Glutamatergic neuron (in vitro differentiated cells): ENCODE data around the gene HOXB5. TPM values are rescaled to one million over a fixed set of nuclear protein-coding genes. Genes with fewer than 3 reads are reported as not detected.
A peak's percentile ranks its signal among the peaks of the same experiment; 100 is the strongest.

ENCODE experiments used
- DNase-seq: peaks from one replicate; pipeline ENCODE4 v3.0.0; 2022
- H3K27ac Mint-ChIP-seq: one replicate; pipeline ENCODE4 v1.8.0; 2020; ENCODE audit warnings: mild to moderate bottlenecking, mixed read lengths, inconsistent platforms; ENCODE audit not compliant: unreplicated experiment
- H3K27me3 Mint-ChIP-seq: one replicate; pipeline ENCODE4 v1.8.0; 2020; ENCODE audit warnings: mild to moderate bottlenecking, moderate library complexity, mixed read lengths, inconsistent platforms; ENCODE audit not compliant: unreplicated experiment
- H3K36me3 Mint-ChIP-seq: one replicate; pipeline ENCODE4 v1.8.0; 2020; ENCODE audit warnings: mild to moderate bottlenecking, mixed read lengths, inconsistent platforms; ENCODE audit not compliant: unreplicated experiment
- H3K4me1 Mint-ChIP-seq: one replicate; pipeline ENCODE4 v1.8.0; 2020; ENCODE audit warnings: mild to moderate bottlenecking, low read depth, mixed read lengths, inconsistent platforms; ENCODE audit not compliant: unreplicated experiment
- H3K4me3 Mint-ChIP-seq: one replicate; pipeline ENCODE4 v1.8.0; 2020; ENCODE audit warnings: mild to moderate bottlenecking, mixed read lengths, inconsistent platforms; ENCODE audit not compliant: unreplicated experiment
- H3K9me3 Mint-ChIP-seq: one replicate; pipeline ENCODE4 v1.8.0; 2020; ENCODE audit warnings: mild to moderate bottlenecking, moderate library complexity, mixed read lengths, inconsistent platforms; ENCODE audit not compliant: unreplicated experiment
- CTCF ChIP-seq: fragments of 200-600 bp; sonication (generic); IDR thresholded peaks from one replicate; pipeline ENCODE4 v1.5.0; 2021; ENCODE audit not compliant: partially characterized antibody, unreplicated experiment
- long read RNA-seq: library from polyadenylated mRNA; unstranded; transcript quantifications from one replicate; pipeline ENCODE4 v2.0.0, GENCODE V29; 2020; ENCODE audit not compliant: unreplicated experiment
- total RNA-seq: library from RNA; stranded (reverse); fragmentation: NEBNext Ultra II Directional; extraction: Animal tissue kit (Norgen Biotek cat#: 25700); gene quantifications from one replicate; pipeline ENCODE4 v1.2.1, GENCODE V29; 2021; ENCODE audit not compliant: unreplicated experiment

The HOXB5 gene
- not detected for total RNA-seq
- long read RNA-seq, result 0 reads

GRCh38 chr17:48593126-48593829, at the start of gene HOXB5:
TSS of gene HOXB5 (minus strand) at chr17:48593779. CDS start at chr17:48593682, 97 bp downstream.
- Mint-ChIP-seq H3K9me3 (peaks cover 4% of the 10 kb centered on the region), H3K27me3 (peaks cover 50% of the 10 kb centered on the region), H3K27ac (no peak within 1 kb of the TSS), H3K4me1 (peaks cover 2% of the 10 kb centered on the region), H3K36me3 (no peaks in the 10 kb centered on the region), H3K4me3 (peak within 1 kb of the TSS; percentile 11)
- peak; percentile 61 for DNase-seq
- TF ChIP-seq CTCF, result no peak

GRCh38 chr17:48642843-48643696, 49.5 kb upstream of the HOXB5 start:
- H3K9me3 Mint-ChIP-seq, result peaks cover 11% of the 10 kb centered on the region
- no peak overlapping the region for H3K4me3 Mint-ChIP-seq
- H3K4me1 Mint-ChIP-seq, result no peaks in the 10 kb centered on the region
- TF ChIP-seq CTCF, result no peak
- peaks cover 45% of the 10 kb centered on the region for H3K27me3 Mint-ChIP-seq
- no peaks in the 10 kb centered on the region for H3K36me3 Mint-ChIP-seq
- no peak for DNase-seq
- H3K27ac Mint-ChIP-seq, result no peak overlapping the region

GRCh38 chr17:48642059-48642842, 48.7 kb upstream of the HOXB5 start:
- H3K36me3 Mint-ChIP-seq, result no peaks in the 10 kb centered on the region
- no peak overlapping the region for H3K27ac Mint-ChIP-seq
- H3K9me3 Mint-ChIP-seq, result peaks cover 9% of the 10 kb centered on the region
- peak; percentile 38 for DNase-seq
- TF ChIP-seq CTCF, result no peak
- H3K4me3 Mint-ChIP-seq, result no peak overlapping the region
- H3K4me1 Mint-ChIP-seq, result no peaks in the 10 kb centered on the region
- peaks cover 43% of the 10 kb centered on the region for H3K27me3 Mint-ChIP-seq

GRCh38 chr17:48641541-48642058, 48.0 kb upstream of the HOXB5 start:
- Mint-ChIP-seq H3K4me3 (peak overlapping the region; percentile 28), H3K9me3 (peaks cover 9% of the 10 kb centered on the region), H3K27me3 (peaks cover 45% of the 10 kb centered on the region), H3K4me1 (no peaks in the 10 kb centered on the region), H3K27ac (no peak overlapping the region), H3K36me3 (no peaks in the 10 kb centered on the region)
- TF ChIP-seq CTCF, result no peak
- no peak for DNase-seq
